Kidney (tissue), 14 donors: ENCODE measurements around the gene PSEN2. TPM values are rescaled to one million over a fixed set of nuclear protein-coding genes. Genes with fewer than 3 reads are reported as not detected.

Experiments
- DNase-seq, 5 donors: peaks; one replicate each; pipeline ENCODE4 v3.0.0-alpha.2; 2013 to 2020
- FAIRE-seq: peaks from 2 replicates; lab custom pipeline; 2012; peaks lifted over from hg19 to GRCh38; lab: Jason Lieb, UNC
- H3K27ac ChIP-seq, 2 donors: one replicate each; pipeline ENCODE4 v1.7.0; 2013; ENCODE audit warnings: low read depth in 2 of 2, low read length in 2 of 2, inconsistent platforms in 1 of 2
- H3K27me3 ChIP-seq: one replicate; pipeline ENCODE4 v1.7.1; 2013; ENCODE audit warnings: low read length, inconsistent platforms; ENCODE audit not compliant: control insufficient read depth, insufficient read depth
- H3K36me3 ChIP-seq, 3 donors: one replicate each; pipeline versions ENCODE4 v1.7.0 to v1.7.1; 2013; ENCODE audit warnings: low read length in 3 of 3, control low read depth in 1 of 3, inconsistent platforms in 1 of 3; ENCODE audit not compliant: insufficient read depth in 3 of 3, control insufficient read depth in 2 of 3
- H3K4me1 ChIP-seq, 3 donors: one replicate each; pipeline versions ENCODE4 v1.7.0 to v1.7.1; 2013; ENCODE audit warnings: low read length in 3 of 3, inconsistent platforms in 1 of 3, low read depth in 1 of 3; ENCODE audit not compliant: control insufficient read depth in 2 of 3, insufficient read depth in 2 of 3
- H3K4me3 ChIP-seq, 3 donors: one replicate each; pipeline versions ENCODE4 v1.7.0 to v1.8.1; 2013; ENCODE audit warnings: low read length in 3 of 3, control low read depth in 1 of 3, inconsistent platforms in 1 of 3
- H3K9ac ChIP-seq, 3 donors: one replicate each; pipeline versions ENCODE4 v1.7.0 to v1.7.1; 2013; ENCODE audit warnings: low read length in 3 of 3, control low read depth in 1 of 3, inconsistent platforms in 1 of 3
- H3K9me3 ChIP-seq, 3 donors: one replicate each; pipeline versions ENCODE4 v1.7.0 to v1.7.1; 2013; ENCODE audit warnings: low read length in 3 of 3, control low read depth in 1 of 3, inconsistent platforms in 1 of 3; ENCODE audit not compliant: control insufficient read depth in 2 of 3, insufficient read depth in 1 of 3
- intact Hi-C: fragments of 100-400 bp; cut with DNase I; formaldehyde crosslinking; loops from one replicate; pipeline ENCODE4 v1.11.1; 2022
- polyA plus RNA-seq: library from polyadenylated mRNA; stranded (reverse); fragments of 350-450 nt; fragmentation: Illumina TruSeq; extraction: RNeasy Lipid Tissue Mini Kit (QIAGEN cat#74804); gene quantifications from one replicate; pipeline ENCODE4 v1.2.3, GENCODE V29; 2014; ENCODE audit warnings: low read depth, low replicate concordance; ENCODE audit not compliant: insufficient read depth
- total RNA-seq: library from RNA; stranded (reverse); fragmentation: NEBNext Ultra II Directional; extraction: Animal tissue kit (Norgen Biotek cat#: 25700); gene quantifications from one replicate; pipeline ENCODE4 v1.2.1, GENCODE V29; 2021
- TF ChIP-seq, protein P1 (sequence below): IDR thresholded peaks from 3 replicates; pipeline ENCODE4 v1.5.1; 2012; ENCODE audit warnings: mild to moderate bottlenecking, moderate library complexity, borderline replicate concordance; ENCODE audit not compliant: insufficient read depth; ENCODE audit errors: extremely low read depth
- donor health status: control.
- donor health status: control.
- donor health status: control.
- donor health status: control.
- donor health status: control.
- donor health status: DM: yes; HTN: yes; CAD: no.
- donor health status: Normal renal cell carcinoma (clear cell type).

Gene PSEN2
- total and polyA plus RNA-seq, 2 donors from 2014 or later, result 22.6 to 25.6 TPM

DNA sequence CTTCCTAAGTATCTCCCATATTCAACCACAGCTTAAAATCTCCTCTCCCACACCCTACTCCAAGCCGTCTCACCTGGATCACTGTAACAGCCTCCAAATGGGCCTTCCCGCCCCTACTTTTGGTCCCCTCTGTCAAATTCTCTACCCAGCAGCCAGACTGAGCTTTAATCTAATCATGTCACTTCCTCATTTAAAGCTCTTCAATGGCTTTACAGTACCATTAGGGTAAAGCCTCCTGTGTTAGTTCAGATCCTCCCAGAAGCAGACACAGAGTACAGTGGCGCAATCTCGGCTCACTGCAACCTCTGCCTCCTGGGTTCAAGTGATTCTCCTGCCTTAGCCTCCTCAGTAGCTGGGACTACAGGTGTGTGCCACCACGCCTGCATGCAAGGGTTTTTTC lies 46.8 kb upstream of the PSEN2 start:
- Histone ChIP-seq H3K9ac (no peak overlapping the region), H3K4me1 (peaks cover 0 to 9% (median 6%) of the 10 kb centered on the region in 3 donors), H3K36me3 (no peaks in the 10 kb centered on the region), H3K27me3 (no peaks in the 10 kb centered on the region), H3K9me3 (no peaks in the 10 kb centered on the region), H3K4me3 (no peak overlapping the region), H3K27ac (no peak overlapping the region)
- intact Hi-C loops, result no loop called here
- DNase-seq, result no peak
- FAIRE-seq, result no peak
- TF ChIP-seq, protein P1, sequence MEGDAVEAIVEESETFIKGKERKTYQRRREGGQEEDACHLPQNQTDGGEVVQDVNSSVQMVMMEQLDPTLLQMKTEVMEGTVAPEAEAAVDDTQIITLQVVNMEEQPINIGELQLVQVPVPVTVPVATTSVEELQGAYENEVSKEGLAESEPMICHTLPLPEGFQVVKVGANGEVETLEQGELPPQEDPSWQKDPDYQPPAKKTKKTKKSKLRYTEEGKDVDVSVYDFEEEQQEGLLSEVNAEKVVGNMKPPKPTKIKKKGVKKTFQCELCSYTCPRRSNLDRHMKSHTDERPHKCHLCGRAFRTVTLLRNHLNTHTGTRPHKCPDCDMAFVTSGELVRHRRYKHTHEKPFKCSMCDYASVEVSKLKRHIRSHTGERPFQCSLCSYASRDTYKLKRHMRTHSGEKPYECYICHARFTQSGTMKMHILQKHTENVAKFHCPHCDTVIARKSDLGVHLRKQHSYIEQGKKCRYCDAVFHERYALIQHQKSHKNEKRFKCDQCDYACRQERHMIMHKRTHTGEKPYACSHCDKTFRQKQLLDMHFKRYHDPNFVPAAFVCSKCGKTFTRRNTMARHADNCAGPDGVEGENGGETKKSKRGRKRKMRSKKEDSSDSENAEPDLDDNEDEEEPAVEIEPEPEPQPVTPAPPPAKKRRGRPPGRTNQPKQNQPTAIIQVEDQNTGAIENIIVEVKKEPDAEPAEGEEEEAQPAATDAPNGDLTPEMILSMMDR, result no peak

DNA sequence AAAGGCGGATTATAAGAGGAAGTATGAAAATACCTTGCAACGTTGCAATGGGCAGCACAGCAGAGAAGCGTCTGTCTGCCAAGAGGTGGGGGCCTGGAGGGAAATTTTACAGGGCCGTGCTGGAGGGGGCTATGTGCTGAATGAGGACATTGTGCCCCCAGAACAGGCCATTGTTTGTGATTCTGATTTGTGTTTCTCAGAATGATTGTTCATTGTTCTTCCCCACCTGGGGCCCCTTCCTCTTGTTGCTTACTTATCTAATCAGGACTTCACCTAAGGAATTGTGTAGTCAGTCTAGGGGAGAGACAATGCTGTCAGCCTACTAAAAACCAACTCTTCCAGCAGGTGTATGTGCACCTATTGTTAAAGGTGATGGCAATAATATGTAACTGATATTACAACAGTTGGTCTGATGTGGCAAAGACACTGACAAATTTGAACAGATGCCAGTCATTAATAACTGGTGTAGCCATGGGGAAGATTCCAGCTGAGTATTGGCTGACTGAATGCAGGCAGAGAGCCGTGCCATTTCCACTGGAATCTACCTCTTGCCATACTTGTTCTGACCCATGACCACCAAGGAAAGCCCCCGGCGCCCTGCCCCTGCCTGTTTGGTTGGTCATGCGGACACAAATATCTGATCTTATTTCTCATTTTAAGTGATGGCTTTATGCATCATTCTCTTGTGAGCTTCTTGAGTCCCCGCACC lies 45.2 kb upstream of the PSEN2 start:
- Histone ChIP-seq H3K27ac (no peak overlapping the region), H3K27me3 (no peaks in the 10 kb centered on the region), H3K9ac (no peak overlapping the region), H3K9me3 (no peaks in the 10 kb centered on the region), H3K4me1 (peaks cover 0 to 7% (median 6%) of the 10 kb centered on the region in 3 donors), H3K36me3 (no peaks in the 10 kb centered on the region), H3K4me3 (no peak overlapping the region)
- no peak for DNase-seq
- intact Hi-C loops, result no loop called here
- FAIRE-seq, result no peak
- TF ChIP-seq, protein P1, result no peak

DNA sequence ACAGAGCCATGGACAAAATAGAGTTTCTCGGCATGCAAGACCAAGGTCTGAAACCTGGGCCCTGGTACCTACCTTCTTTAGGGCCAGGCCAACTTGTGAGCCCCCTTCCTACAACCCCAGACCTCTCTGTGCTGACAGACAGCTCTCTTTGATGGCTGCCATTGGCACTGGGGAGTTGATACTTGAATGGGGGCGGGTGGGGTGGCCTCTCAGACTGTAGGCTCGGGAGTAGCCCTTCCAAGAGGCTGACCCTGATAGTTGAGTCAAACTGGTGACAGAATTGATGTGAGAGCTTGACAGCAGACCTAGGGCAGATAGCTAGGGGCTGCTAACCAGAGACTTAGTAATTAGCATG lies 44.7 kb upstream of the PSEN2 start:
- DNase-seq (no peak), FAIRE-seq (no peak)
- H3K27ac ChIP-seq, result no peak overlapping the region
- intact Hi-C loops, result no loop called here
- no peak overlapping the region for H3K9ac ChIP-seq
- no peaks in the 10 kb centered on the region for H3K27me3 ChIP-seq
- peaks cover 0 to 6% (median 4%) of the 10 kb centered on the region in 3 donors for H3K4me1 ChIP-seq
- H3K36me3 ChIP-seq, result no peaks in the 10 kb centered on the region
- TF ChIP-seq, protein P1, result no peak
- no peaks in the 10 kb centered on the region for H3K9me3 ChIP-seq
- no peak overlapping the region for H3K4me3 ChIP-seq
